GM19468 (cell line): ENCODE measurements around the gene ANGPTL2.

Source experiments
- ATAC-seq: cut with Tn5 transposase; IDR thresholded peaks from one replicate; pipeline ENCODE4 v1.9.1; 2021; ENCODE audit warnings: mild to moderate bottlenecking, moderate library complexity, moderate number of reproducible peaks; ENCODE audit not compliant: unreplicated experiment; ENCODE audit errors: extremely low read depth

ANGPTL2 gene

DNA sequence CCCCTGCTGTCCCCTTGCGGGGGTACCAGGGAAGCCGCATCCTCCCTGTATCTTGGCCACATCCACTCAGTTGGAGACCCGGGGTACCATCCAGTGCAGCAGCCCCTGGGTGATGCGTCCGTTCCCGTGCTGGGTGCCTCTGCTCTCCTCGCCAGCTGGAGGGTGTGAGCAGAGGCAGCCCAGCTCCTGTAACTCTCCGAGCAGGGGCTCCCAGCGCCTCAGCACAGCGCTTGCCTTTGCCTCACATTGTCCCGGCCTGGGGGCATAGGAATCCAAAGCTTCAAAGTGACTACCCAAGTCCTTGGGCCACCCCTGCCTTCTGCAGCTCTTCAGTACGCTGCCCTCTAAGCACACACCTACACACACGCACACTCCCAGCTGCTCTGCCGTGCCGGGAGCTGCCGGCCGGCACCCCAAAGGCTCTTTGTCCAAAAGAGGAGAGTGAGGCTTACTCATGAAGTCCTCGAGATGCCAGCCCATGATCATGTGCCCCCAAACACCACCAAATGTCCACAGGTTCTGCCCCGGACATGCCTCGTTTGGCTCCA is 733 bp downstream of the ANGPTL2 start:
- ATAC-seq: no peak

DNA sequence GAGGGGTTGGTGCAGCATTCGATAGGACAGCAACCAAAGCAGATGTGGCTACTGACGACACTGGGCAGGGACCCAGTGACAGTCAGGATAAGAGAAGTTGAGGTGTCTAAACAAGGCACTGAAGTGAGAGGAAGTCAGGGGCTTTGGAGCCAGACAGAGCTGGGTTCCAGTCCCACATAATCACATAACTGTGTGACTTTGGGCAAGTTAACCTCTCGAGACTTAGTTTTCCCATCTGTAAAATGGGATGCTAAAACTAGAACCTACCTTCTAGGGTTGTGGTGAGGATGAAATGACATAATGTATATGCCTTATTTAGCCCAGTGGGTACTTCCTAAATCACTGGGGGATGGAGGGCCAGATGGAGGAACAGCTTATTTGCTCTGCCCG is 3.1 kb downstream of the ANGPTL2 start:
- no peak for ATAC-seq

DNA sequence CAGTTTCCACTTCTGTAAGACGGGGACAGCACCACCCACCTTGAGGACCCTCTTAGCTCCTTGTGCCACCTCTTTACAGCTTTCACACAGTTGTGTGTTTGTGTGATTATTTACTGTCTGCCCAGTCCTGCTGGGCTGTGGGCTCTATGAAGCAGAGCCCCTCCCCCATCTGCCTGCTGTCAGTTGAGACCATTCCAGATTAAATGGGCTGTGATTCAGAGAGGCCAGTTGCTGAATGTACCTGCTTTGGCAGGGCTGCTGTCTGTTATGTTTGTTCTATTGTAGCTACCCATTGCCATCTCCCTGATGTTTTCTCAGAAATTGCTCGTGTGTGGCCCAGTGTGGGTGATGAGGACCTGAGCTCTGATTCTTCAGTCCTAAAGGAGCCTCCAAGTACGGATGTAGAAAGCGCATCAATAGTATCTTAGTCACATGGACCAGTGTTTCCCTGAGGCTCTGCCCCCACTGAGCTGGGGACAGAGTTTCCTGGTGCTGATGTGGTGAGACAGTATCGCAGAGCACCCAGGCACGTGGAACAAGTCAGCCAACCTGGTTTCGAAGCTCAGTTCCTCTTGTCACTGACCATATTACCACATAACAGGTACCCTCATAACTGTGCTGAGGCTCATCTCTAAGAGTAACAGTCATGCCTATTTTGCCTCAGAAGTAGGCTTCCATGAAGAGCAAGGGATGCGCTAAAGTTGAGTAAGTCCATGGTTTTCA is 3.7 kb downstream of the ANGPTL2 start:
- peak; percentile 19 for ATAC-seq

DNA sequence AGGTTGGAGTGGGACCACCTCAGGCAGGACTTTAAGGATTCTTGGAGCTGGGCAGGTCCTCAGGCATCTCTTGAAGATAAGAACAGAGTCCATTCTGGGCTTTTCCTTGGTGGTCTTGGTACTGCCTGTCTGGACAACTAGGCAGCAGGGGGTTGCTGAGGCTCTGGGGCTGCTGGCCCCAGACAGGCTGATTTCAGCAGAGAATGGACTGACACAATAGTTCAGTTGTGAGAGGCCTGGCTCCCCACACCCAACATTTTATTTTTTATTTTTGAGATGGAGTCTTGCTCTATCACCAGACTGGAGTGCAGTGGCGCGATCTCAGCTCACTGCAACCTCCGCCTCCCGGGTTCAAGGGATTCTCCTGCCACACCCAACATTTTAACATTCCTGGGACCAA is 4.6 kb downstream of the ANGPTL2 start:
- no peak for ATAC-seq

DNA sequence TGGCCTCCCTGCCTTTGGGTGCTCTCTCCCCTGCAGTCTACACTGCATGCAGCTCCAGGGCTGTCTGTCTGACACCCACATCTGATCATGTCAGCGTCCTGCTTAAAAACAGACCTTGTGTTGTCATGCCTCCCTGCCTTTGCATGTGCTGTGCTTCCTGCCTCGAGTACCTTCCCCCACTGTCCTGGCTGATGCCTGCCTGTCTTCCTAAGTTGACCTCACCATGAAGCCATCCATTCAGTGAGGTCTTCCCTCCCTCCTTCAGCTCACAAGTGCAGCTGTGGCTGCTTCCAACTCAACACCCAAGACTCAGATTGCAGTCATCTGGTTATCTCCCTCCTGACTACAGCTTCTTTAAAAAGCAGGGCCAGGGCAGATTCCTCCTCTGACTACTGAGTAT is 5.5 kb downstream of the ANGPTL2 start:
- no peak for ATAC-seq

DNA sequence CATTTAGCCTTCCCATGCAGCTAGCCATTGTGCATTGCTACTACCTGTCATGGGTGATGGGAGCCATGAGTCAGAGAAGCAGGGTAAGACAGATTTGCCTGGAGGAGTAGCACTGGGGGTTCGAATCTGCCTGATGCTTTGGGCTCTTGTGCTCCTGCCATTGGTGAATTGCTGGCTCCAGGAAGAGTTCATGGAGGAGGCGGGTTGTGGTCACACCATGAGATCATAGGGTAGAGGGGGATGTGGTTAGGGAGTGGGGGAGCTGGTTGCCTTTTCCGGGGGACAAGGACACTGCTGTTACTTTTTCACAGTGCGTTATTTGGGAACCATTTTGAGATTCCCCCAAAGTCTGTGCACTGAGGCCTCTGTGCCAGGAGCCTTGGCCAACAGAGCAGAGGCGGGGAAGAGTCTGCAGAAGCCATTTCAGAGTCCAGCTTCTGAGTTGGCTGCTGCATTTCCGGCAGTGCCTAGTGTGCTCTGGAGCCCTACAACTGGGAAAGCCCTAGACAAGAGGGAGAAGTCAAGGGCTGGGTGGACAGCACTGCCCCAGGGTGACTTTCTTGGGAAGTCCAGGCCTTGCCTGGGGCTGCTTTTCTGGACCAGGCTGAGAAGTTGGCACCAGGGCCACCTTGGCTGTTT is 6.2 kb downstream of the ANGPTL2 start:
- no peak for ATAC-seq

DNA sequence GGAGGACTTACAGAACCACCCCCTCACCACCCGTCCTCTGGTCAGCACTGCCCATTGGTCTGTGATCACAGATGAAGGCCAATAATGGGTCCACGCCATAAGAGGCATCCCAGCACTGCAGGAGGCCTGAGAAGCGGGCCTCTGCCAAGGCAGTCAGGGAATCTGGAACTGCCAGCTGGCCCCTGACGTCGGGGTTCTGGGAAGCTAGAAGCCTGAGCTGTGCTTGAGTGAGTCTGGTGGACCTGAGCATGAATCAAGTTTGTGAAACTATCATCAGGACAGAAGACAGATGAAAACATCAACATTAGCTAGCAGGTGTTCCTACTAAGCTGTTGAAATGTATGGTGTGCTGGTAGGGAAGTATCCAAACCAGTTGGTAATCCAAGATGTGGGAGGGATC is 7.8 kb downstream of the ANGPTL2 start:
- no peak for ATAC-seq

DNA sequence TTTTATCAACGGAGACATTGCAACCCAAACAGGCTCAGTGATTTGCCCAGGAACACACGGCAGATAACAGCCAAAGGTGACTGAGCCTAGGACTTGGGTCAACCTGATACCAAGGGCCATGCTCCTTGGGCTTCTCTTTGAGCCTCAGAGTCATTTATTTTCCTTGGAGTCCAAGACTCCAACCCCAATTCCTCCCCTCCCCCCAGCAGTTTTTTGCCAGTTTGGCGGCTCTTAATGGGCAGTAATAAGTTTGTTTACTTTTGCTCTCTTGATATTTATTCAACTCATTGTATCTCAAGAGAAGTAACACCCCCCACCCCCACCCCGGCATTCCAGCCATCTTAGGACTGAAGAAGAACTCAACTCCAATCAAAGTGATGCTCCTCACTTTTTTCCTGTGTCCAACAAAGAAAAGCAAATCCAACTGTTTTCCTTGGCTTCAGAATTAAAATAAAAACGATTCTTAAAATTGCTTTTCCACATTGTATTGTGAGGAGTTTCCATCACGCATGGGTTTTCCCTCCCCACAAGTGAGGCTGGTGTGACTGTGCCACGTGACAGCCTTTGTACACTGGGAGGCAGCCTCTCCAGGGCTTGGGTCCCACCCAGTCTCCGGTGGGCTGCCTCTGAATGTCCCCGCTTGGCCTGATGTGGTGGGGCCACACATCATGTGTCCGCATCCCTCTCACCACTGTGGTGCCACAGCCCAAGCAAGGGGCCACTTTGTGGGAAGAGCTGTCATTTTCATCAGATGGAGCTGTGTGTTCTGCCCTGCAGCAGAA is 9.1 kb downstream of the ANGPTL2 start:
- ATAC-seq: no peak

DNA sequence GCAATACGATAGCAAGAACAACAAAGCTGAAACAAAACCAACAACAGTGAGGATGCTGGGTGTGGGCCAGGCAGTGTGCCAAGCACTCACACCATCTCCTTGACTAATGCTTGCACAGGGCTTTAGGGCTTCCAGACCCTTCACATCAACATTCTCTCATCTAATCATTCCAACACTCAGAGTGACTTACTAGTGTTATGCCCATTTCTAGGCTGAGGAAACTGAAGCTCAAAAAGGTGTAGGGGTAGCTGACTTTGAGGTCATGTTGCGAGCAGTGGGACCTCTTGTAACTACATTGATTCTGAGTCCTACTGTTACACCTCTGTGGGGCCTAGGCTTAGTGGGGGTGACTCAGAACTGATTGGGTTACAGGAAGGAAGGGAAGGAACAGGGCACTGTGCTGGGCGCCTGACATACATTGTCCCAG is 9.7 kb downstream of the ANGPTL2 start:
- ATAC-seq: no peak

DNA sequence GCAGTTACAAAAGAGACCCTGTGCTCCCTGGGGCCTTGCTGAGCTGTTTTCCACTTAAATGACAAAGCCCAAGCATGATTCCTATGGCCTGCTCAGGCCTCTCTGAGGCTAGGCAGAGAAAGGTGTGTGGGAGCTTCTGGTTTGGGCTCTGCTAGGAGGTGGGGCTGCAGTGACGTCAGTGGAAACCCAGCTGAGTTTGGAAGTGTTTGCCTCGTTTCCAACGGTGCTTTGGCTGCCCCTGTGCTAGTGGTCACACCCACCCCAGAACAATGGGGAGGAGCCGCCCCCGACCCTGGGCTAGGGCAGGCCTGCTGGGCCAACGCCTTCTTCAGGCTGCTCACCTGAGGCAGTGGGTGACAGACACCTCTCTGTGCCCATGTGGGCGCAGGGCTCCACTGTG is 10.4 kb downstream of the ANGPTL2 start:
- no peak for ATAC-seq

DNA sequence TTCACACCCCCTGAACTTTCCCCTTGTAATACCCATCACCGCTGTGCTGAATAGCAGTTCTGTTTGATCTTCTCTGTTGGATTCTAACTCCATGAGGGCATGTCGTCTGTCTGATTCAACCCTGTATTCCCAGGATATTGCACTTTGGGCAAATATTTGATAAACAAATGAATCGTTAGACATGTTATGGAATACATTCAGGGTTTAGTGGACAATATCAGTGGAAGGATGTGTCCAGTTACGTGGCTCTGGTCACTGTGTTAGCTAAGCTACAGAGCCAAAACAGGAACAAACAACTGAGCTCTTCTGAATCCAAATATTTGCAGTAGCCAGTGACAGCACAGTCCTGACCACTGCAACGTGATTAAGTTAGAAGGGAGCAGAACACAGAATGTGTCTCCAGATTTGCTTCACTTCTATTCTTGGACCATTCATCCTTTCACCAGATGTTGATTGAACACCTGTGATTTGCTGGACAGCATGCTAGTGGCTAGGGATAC is 13.2 kb downstream of the ANGPTL2 start:
- ATAC-seq: no peak

DNA sequence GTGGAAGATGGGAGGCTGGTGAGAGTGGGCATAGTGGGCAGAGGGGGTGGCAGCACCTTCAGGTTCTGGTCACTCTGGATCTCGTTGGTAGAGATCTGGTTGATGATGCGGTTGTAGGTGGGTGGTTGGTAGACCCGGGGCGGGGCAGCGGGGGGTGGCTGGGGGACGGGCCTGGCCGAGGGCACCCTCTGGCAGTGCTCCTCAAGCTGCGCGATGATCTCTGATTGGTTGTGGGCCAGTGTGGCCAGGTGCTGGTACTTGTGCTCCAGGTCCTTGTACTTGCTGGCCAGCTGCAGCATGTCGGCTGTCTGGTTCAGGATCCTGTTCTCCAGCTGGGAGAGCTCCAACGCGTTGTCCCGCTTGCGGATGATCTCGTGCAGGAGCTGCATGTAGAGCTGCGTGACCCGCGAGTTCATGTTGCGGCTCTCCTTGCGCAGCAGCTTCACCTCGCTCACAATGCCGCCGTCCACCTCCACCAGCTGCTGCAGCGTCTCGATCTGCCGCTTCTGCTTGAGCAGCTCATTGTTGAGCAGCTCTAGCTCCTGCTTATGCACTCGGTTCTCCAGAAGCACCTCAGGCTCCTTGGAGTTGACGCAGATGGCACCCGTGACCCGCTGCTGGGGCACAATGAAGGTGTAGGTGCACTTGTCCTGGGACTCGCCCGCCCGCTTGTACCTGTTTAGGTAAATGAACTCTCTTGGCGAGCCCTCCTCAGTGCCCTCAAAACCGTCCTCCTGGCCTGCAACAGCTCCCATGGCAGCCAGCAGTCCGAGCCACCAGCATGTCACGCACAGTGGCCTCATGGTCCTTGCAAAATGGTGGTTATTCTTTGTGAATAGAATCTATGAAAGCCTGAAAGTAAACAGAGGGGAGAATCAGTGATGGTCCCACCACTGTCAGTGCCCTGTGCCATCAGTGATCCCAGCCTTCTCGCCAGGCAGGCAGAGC is 14.2 kb downstream of the ANGPTL2 start:
- no peak for ATAC-seq

DNA sequence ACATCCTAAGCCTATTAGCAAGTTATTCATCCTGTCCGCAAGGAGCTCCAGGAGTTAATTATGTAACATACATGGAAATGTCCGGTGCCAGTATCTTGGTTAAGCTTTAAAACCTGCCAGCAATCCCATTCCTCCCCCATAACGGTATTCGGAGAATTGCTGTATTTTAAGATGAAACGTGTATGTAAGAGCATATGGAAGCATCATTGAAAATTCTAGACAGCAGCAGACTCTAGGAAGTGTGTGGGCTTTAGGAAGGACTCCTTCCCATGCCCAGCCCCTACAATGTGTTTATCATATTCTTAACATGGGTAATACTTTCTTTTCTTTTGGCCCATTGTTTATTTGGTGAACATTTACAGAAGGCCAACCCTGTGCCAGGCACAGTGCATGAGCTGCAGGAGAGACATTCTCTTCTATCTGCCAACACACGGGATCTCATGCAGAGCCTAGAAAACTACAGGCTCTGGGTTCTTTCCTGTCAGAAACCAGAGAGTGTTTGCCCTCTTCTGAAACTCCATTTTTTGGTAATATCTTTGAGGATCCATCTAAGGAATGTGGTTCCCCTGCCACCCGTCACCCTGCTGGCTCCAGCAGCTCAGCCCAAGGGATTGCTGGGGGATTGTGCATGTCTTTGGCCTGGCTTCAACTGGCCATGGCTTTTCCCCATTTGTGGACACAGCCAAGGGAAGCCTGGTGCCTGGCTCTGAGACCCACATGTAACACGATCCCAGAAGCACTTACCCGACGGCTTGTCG is 15.1 kb downstream of the ANGPTL2 start:
- ATAC-seq: no peak

DNA sequence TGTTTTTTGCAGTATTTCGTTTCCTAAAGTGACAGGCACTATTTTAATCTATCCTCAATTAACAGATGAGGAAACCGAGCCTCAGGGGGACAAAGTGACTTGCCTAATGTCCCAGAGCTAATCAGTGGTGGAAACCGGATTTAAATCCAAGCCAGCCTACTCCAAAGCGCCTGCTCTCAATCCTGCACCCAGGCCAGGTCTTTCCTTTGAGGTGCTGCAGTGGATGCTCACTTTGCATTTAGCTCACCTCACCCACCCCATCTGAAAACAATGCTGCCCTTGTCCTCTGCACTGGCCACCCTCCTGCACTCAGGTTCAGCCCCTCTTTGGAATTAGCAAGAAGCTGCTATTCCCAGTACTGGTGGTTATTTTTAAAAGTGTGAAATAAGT is 16.0 kb downstream of the ANGPTL2 start:
- no peak for ATAC-seq

DNA sequence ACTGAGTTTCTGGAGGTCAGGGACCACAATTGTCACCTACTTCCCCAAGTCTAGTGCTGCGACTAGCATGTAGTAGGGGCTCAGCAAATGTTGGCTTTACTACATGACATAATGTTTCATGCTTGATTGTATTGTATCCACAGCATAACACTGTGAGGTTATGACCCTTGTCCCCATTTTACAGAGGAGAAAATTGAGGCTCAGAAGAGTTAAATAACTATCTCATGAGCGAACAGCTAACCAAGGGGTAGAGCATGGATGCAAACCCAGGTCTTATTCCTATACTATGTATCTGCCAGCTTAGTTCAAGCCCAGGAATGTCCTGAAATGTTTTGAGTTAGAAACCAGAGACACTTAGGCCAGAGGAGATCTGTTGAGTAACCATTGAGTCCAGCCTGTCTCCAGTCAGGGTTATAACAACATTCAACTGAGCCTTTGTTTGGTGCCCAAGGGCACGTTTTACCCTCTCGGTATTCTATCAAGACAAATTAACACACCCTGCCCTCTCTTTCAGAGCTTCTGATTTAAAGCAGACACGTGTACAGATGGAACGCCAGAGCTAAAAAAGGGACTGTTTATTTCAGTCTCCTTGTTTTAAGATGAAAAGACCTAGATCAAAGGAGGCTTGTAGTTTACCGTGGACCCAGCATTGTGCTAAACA is 16.5 kb downstream of the ANGPTL2 start:
- no peak for ATAC-seq

DNA sequence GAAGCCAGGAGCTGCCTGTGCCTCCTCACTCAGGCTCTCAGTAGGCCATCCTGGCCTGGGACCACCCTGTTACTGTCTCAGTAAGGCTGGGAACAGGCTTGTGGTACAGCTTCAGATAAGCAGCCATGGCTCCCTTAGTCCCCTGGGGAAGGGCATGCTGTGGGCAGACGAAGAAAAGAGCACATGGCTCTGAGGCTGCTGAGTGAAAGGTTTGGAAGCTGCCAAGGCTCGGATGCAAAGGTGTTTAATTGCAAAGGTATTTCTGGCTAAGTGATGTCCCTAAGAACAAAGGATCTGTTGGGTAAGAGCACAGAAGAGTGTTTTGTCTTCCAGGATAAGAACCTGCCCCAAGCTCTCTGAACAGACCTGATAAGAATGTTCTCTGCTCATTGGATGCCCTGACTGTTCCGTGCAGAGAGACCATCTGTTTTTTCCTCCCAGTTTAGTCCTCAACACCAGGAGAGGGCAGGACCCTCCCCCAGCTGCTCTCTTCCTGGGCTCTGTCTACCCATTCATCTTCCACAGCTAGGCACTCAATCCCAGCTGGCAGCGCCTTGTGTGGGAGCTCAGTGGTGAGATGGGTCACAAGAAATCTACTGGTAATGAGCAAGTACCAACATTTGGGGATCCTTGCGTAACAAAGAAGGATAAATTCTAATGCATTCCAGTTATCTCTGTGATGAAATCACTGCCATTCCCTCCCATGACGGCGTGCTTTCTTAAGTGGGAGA is 17.7 kb downstream of the ANGPTL2 start:
- no peak for ATAC-seq

DNA sequence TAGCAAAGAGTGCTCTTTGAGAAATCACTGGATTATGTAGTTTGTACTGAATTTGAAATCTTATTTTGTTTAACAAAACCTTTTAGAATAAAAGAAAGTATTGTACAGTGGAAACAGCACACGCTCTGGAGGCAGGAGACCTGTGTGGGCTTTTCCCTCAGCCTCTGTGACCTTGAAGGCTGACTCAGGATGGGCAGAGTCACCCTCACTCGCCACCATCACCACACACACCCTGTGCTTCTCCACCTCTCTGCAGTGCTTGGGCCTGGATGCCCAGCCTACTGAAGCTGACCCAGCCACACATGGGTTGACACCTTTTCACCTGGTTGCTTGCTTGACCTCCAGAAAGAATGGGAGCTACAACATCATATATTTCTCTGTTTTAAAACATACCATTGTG is 19.6 kb downstream of the ANGPTL2 start:
- no peak for ATAC-seq

DNA sequence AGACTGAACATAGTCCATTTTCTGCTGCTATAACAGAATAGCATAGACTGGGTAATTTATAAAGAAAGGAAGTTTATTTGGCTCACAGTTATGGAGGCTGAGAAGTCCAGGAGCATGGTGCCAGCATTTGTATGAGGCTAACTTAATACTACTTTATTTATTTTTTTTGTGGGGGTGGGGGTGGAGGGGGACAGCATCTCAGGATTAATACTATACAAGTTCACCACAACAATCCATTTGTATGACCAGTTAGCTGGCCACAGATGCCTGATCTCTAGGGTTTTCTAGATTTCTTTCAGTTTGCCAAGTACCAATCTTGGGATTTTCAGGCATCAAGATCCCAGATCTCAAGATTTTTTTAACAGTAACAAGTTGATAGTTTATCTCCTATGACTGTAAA is 20.3 kb downstream of the ANGPTL2 start:
- ATAC-seq: no peak
